ENCODE results near the gene TAP1. TPM values are rescaled to one million over a fixed set of nuclear protein-coding genes. Genes with fewer than 3 reads are reported as not detected.

Gene TAP1
- total and polyA plus RNA-seq, 10 of the 15 experiments (the other 5 are each of a cell fraction or from before 2014, with no cell fraction given): 33.4 to 249 (median 169) TPM

DNA sequence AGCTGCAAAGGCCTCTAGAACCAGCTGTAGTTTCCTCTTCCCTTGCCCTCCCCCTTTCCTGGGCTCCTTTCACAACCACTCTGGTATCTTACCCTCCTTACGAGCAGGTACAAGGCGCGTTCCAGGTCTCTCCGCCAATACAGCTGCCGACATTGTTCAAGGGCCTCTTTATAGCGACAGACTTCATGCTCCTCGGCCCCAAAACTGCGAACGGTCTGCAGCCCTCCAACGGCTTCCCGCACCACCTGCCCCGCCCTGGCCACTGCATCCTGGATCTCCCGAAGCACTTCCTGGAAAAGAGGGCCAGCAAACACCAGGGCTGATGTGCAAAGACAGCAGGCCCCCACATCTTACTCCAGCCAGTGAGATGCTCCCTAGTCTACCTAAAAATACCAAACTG is 21.0 kb downstream of the TAP1 start:
- ChIA-PET POLR2A (interaction anchor here (1.7 to 1.9 kb wide), 2 partner anchors 12 kb away, joined by 4 to 7 read pairs; no protein-coding TSS in a partner anchor), RAD21 (ENCODE audit: unreplicated experiment) (interaction anchor here (1.3 kb wide), 1 partner anchor 152 kb away, joined by 3 read pairs; no protein-coding TSS in a partner anchor), CTCF (interaction anchor here (1.1 to 5.4 kb wide), 4 partner anchors 12 to 47 kb away, joined by 3 to 30 read pairs (median 8); no protein-coding TSS in a partner anchor), SMC1A (ENCODE audit: uncharacterized antibody, unreplicated experiment) (interaction anchor here (2.1 kb wide), 1 partner anchor 35 kb away, joined by 12 read pairs; no protein-coding TSS in a partner anchor)
- Histone ChIP-seq H3K4me3 (no peak overlapping the region), H2AFZ (ENCODE audit: control insufficient read depth, low read depth, low read length) (no peak overlapping the region), H3K27ac (ENCODE audit: control insufficient read depth, insufficient read depth) (no peak overlapping the region), H3K9me3 (replicated peaks; ENCODE audit: control insufficient read depth, insufficient read depth, low read length) (no peaks in the 10 kb centered on the region; the same call in 2 of the 3 replicates), H3K9ac (ENCODE audit: control insufficient read depth, insufficient read depth, low read length) (no peak overlapping the region), H3K79me2 (ENCODE audit: control insufficient read depth, insufficient read depth, low read length) (peaks cover 25% of the 10 kb centered on the region), H3K4me2 (ENCODE audit: control insufficient read depth, insufficient read depth) (no peak overlapping the region), H3K27me3 (replicated peaks in 1 of 2; ENCODE audit: control insufficient read depth in 2 of 2, insufficient read depth in 2 of 2, low read length in 1 of 2) (no peaks in the 10 kb centered on the region), H4K20me1 (ENCODE audit: control insufficient read depth, insufficient read depth) (no peaks in the 10 kb centered on the region), H3K4me1 (ENCODE audit: control insufficient read depth, insufficient read depth, low read length) (peaks cover 22% of the 10 kb centered on the region; the same call in 1 of the 2 replicates), H3K36me3 (ENCODE audit: control insufficient read depth in 2 of 2, insufficient read depth in 2 of 2, low read length in 1 of 2) (peaks cover 14 to 60% of the 10 kb centered on the region in 2 experiments)
- DNase-seq (ENCODE audit: low read depth, low spot score) (no peak), ATAC-seq (no peak), FAIRE-seq (no peak)
- in situ Hi-C loops (cut with MboI) (no loop called here), intact Hi-C loops (cut with micrococcal nuclease; ENCODE audit: unreplicated experiment) (no loop called here)
- WGBS (ENCODE audit: insufficient coverage, insufficient replicate concordance, low lambda C conversion rate, missing lambda C conversion rate): 85% methylated on average over 13 of the region's 13 CpGs
- BruUV-seq (replicated peaks): no TSS peak
- TF ChIP-seq YY1 (IDR thresholded peaks at IDR 0.05; ENCODE audit: low read depth, low read length): no peak
- TF ChIP-seq, protein P1, sequence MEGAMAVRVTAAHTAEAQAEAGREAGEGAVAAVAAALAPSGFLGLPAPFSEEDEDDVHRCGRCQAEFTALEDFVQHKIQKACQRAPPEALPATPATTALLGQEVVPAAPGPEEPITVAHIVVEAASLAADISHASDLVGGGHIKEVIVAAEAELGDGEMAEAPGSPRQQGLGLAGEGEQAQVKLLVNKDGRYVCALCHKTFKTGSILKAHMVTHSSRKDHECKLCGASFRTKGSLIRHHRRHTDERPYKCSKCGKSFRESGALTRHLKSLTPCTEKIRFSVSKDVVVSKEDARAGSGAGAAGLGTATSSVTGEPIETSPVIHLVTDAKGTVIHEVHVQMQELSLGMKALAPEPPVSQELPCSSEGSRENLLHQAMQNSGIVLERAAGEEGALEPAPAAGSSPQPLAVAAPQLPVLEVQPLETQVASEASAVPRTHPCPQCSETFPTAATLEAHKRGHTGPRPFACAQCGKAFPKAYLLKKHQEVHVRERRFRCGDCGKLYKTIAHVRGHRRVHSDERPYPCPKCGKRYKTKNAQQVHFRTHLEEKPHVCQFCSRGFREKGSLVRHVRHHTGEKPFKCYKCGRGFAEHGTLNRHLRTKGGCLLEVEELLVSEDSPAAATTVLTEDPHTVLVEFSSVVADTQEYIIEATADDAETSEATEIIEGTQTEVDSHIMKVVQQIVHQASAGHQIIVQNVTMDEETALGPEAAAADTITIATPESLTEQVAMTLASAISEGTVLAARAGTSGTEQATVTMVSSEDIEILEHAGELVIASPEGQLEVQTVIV (IDR thresholded peaks at IDR 0.05; ENCODE audit: borderline replicate concordance, partially characterized antibody): no peak
- no peak for TF ChIP-seq MXI1 (IDR thresholded peaks at IDR 0.05; ENCODE audit: low read depth, low read length)
- no peak for TF ChIP-seq SUPT20H (IDR thresholded peaks at IDR 0.05; ENCODE audit: borderline replicate concordance, control insufficient read depth, low read depth, low read length)
- no peak for TF ChIP-seq ZNF217 (IDR thresholded peaks at IDR 0.05)
- TF ChIP-seq BMI1 (IDR thresholded peaks at IDR 0.05; ENCODE audit: borderline replicate concordance): no peak
- no peak for TF ChIP-seq SREBF2 (IDR thresholded peaks at IDR 0.05; ENCODE audit: low read length)
- TF ChIP-seq, protein P2, sequence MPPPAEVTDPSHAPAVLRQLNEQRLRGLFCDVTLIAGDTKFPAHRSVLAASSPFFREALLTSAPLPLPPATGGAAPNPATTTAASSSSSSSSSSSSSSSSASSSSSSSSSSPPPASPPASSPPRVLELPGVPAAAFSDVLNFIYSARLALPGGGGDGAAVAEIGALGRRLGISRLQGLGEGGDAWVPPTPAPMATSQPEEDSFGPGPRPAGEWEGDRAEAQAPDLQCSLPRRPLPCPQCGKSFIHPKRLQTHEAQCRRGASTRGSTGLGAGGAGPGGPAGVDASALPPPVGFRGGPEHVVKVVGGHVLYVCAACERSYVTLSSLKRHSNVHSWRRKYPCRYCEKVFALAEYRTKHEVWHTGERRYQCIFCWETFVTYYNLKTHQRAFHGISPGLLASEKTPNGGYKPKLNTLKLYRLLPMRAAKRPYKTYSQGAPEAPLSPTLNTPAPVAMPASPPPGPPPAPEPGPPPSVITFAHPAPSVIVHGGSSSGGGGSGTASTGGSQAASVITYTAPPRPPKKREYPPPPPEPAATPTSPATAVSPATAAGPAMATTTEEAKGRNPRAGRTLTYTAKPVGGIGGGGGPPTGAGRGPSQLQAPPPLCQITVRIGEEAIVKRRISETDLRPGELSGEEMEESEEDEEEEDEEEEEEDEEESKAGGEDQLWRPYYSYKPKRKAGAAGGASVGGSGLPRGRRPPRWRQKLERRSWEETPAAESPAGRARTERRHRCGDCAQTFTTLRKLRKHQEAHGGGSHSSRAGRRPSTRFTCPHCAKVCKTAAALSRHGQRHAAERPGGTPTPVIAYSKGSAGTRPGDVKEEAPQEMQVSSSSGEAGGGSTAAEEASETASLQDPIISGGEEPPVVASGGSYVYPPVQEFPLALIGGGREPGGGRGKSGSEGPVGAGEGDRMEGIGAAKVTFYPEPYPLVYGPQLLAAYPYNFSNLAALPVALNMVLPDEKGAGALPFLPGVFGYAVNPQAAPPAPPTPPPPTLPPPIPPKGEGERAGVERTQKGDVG (CRISPR knock-in tag; IDR thresholded peaks at IDR 0.05): no peak
- TF ChIP-seq NFYB (IDR thresholded peaks at IDR 0.05; ENCODE audit: insufficient read depth, low read depth, low read length): no peak
- TF ChIP-seq, protein P3, sequence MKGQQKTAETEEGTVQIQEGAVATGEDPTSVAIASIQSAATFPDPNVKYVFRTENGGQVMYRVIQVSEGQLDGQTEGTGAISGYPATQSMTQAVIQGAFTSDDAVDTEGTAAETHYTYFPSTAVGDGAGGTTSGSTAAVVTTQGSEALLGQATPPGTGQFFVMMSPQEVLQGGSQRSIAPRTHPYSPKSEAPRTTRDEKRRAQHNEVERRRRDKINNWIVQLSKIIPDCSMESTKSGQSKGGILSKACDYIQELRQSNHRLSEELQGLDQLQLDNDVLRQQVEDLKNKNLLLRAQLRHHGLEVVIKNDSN (IDR thresholded peaks at IDR 0.05; ENCODE audit: borderline replicate concordance, extremely low read length, insufficient read depth, low read depth, low read length): no peak
- TF ChIP-seq, protein P4, sequence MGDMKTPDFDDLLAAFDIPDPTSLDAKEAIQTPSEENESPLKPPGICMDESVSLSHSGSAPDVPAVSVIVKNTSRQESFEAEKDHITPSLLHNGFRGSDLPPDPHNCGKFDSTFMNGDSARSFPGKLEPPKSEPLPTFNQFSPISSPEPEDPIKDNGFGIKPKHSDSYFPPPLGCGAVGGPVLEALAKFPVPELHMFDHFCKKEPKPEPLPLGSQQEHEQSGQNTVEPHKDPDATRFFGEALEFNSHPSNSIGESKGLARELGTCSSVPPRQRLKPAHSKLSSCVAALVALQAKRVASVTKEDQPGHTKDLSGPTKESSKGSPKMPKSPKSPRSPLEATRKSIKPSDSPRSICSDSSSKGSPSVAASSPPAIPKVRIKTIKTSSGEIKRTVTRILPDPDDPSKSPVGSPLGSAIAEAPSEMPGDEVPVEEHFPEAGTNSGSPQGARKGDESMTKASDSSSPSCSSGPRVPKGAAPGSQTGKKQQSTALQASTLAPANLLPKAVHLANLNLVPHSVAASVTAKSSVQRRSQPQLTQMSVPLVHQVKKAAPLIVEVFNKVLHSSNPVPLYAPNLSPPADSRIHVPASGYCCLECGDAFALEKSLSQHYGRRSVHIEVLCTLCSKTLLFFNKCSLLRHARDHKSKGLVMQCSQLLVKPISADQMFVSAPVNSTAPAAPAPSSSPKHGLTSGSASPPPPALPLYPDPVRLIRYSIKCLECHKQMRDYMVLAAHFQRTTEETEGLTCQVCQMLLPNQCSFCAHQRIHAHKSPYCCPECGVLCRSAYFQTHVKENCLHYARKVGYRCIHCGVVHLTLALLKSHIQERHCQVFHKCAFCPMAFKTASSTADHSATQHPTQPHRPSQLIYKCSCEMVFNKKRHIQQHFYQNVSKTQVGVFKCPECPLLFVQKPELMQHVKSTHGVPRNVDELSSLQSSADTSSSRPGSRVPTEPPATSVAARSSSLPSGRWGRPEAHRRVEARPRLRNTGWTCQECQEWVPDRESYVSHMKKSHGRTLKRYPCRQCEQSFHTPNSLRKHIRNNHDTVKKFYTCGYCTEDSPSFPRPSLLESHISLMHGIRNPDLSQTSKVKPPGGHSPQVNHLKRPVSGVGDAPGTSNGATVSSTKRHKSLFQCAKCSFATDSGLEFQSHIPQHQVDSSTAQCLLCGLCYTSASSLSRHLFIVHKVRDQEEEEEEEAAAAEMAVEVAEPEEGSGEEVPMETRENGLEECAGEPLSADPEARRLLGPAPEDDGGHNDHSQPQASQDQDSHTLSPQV (IDR thresholded peaks at IDR 0.05): no peak
- TF ChIP-seq SRF (IDR thresholded peaks at IDR 0.05; ENCODE audit: low read depth in 2 of 2, low read length in 2 of 2): no peak
